HG03135 (cell line): ENCODE data around the gene MTHFR.

Experiments
- ATAC-seq: cut with Tn5 transposase; IDR thresholded peaks from one replicate; pipeline ENCODE4 v1.9.1; 2021; ENCODE audit warnings: mild to moderate bottlenecking, moderate library complexity; ENCODE audit not compliant: unreplicated experiment

Gene MTHFR

GRCh38 chr1:11799099-11799498 lies 6.7 kb downstream of the MTHFR start:
- no peak for ATAC-seq

GRCh38 chr1:11797525-11798216 lies 8.1 kb downstream of the MTHFR start:
- ATAC-seq, result no peak

GRCh38 chr1:11796036-11796828 lies 9.5 kb downstream of the MTHFR start:
- ATAC-seq, result no peak

- ATAC-seq, result no peak
Measured at GRCh38 chr1:11795238-11795890, 10.4 kb downstream of the MTHFR start.

GRCh38 chr1:11794446-11795237 lies 11.1 kb downstream of the MTHFR start:
- ATAC-seq, result no peak

- no peak for ATAC-seq
Measured at GRCh38 chr1:11793819-11794218, 11.9 kb downstream of the MTHFR start.

- ATAC-seq, result no peak
Measured at GRCh38 chr1:11792106-11792505, 13.7 kb downstream of the MTHFR start.

- ATAC-seq, result no peak
Measured at GRCh38 chr1:11790880-11791715, 14.7 kb downstream of the MTHFR start.

- no peak for ATAC-seq
Measured at GRCh38 chr1:11790101-11790879, 15.5 kb downstream of the MTHFR start.

- ATAC-seq, result no peak
Measured at GRCh38 chr1:11789126-11790067, 16.4 kb downstream of the MTHFR start.

- ATAC-seq, result no peak
Measured at GRCh38 chr1:11788549-11789053, 17.2 kb downstream of the MTHFR start.

GRCh38 chr1:11787804-11788436 lies 17.8 kb downstream of the MTHFR start:
- no peak for ATAC-seq

- no peak for ATAC-seq
Measured at GRCh38 chr1:11787251-11787803, 18.4 kb downstream of the MTHFR start.

GRCh38 chr1:11786168-11786567 lies 19.6 kb downstream of the MTHFR start:
- ATAC-seq, result no peak

GRCh38 chr1:11784993-11785769 lies 20.6 kb downstream of the MTHFR start:
- ATAC-seq, result peak; percentile 40

- ATAC-seq, result no peak
Measured at GRCh38 chr1:11784256-11784992, 21.3 kb downstream of the MTHFR start.
